CD4-positive, alpha-beta memory T cell (primary cell): ENCODE measurements around the gene KCNJ18. TPM values are rescaled to one million over a fixed set of nuclear protein-coding genes. Genes with fewer than 3 reads are reported as not detected.
"Not testable (repeated sequence)": the region's sequence is repeated elsewhere in the genome, so short reads cannot be mapped to it uniquely, and the experiment has no call there.

Experiments used
- CTCF ChIA-PET: fragments of 350-600 bp; sonication (Branson Sonifier 250); formaldehyde crosslinking; loops from one replicate; lab custom pipeline; 2021; ENCODE audit warnings: inconsistent platforms; ENCODE audit not compliant: partially characterized antibody; lab: Charles Lee
- POLR2A ChIA-PET: fragments of 350-600 bp; sonication (Branson Sonifier 250); formaldehyde crosslinking; loops from one replicate; lab custom pipeline; 2021; ENCODE audit not compliant: partially characterized antibody; lab: Charles Lee
- DNase-seq, 5 donors: peaks; one replicate each; pipeline versions ENCODE4 v3.0.0 to v3.0.0-alpha.2; 2020 to 2022; ENCODE audit warnings: mixed read lengths in 1 of 5
- H3K27ac ChIP-seq: one replicate; pipeline ENCODE4 v1.7.0; 2013; ENCODE audit warnings: low read depth, low read length
- H3K27me3 ChIP-seq: 2 replicates; pipeline ENCODE4 v1.7.0; 2013; ENCODE audit warnings: mild to moderate bottlenecking, low read length, moderate library complexity; ENCODE audit not compliant: insufficient read depth
- H3K36me3 ChIP-seq: 2 replicates; pipeline ENCODE4 v1.7.0; 2013; ENCODE audit warnings: mild to moderate bottlenecking, low read length, moderate library complexity; ENCODE audit not compliant: insufficient read depth
- H3K4me1 ChIP-seq: 2 replicates; pipeline ENCODE4 v1.7.0; 2013; ENCODE audit warnings: mild to moderate bottlenecking, low read length, moderate library complexity; ENCODE audit not compliant: insufficient read depth
- H3K4me3 ChIP-seq, 2 donors: one replicate each; pipeline ENCODE4 v1.7.0; 2013; ENCODE audit warnings: low read length in 2 of 2, mild to moderate bottlenecking in 1 of 2
- H3K9me3 ChIP-seq, 2 donors: one replicate each; pipeline ENCODE4 v1.7.0; 2013; ENCODE audit warnings: low read length in 2 of 2, control low read depth in 1 of 2; ENCODE audit not compliant: control insufficient read depth in 1 of 2
- H3K27ac Mint-ChIP-seq, 7 donors: one replicate each; pipeline ENCODE4 v1.8.0; 2020 to 2021; ENCODE audit warnings: mixed read lengths in 7 of 7, mild to moderate bottlenecking in 6 of 7, inconsistent platforms in 3 of 7, moderate library complexity in 3 of 7
- H3K27me3 Mint-ChIP-seq, 2 donors: one replicate each; pipeline ENCODE4 v1.8.0; 2020 to 2021; ENCODE audit warnings: mixed read lengths in 2 of 2
- H3K36me3 Mint-ChIP-seq, 2 donors: one replicate each; pipeline ENCODE4 v1.8.0; 2020 to 2021; ENCODE audit warnings: mixed read lengths in 2 of 2, inconsistent platforms in 1 of 2, mild to moderate bottlenecking in 1 of 2
- H3K4me1 Mint-ChIP-seq, 4 donors: one replicate each; pipeline ENCODE4 v1.8.0; 2020 to 2021; ENCODE audit warnings: mixed read lengths in 4 of 4, mild to moderate bottlenecking in 1 of 4
- H3K4me3 Mint-ChIP-seq, 8 donors: one replicate each; pipeline ENCODE4 v1.8.0; 2020 to 2021; ENCODE audit warnings: mixed read lengths in 8 of 8, mild to moderate bottlenecking in 7 of 8, moderate library complexity in 6 of 8, inconsistent platforms in 3 of 8
- H3K9me3 Mint-ChIP-seq, 8 donors: one replicate each; pipeline ENCODE4 v1.8.0; 2020 to 2021; ENCODE audit warnings: mixed read lengths in 8 of 8, mild to moderate bottlenecking in 5 of 8, inconsistent platforms in 3 of 8, moderate library complexity in 1 of 8
- intact Hi-C: fragments of 100-400 bp; cut with micrococcal nuclease; formaldehyde crosslinking; loops from one replicate; pipeline ENCODE4 v1.15.1; 2023
- polyA plus RNA-seq, 2 donors: library from polyadenylated mRNA; unstranded; fragments of 300-500 nt; fragmentation: Illumina TruSeq; gene quantifications; one replicate each; pipeline ENCODE4 v1.2.3, GENCODE V29; 2021
- total RNA-seq, 2 experiments: library from RNA; stranded (reverse); gene quantifications; one replicate each; pipeline ENCODE4 v1.2.3, GENCODE V29; 2021

The KCNJ18 gene
- total and polyA plus RNA-seq, 4 experiments from 2014 or later: not detected

DNA sequence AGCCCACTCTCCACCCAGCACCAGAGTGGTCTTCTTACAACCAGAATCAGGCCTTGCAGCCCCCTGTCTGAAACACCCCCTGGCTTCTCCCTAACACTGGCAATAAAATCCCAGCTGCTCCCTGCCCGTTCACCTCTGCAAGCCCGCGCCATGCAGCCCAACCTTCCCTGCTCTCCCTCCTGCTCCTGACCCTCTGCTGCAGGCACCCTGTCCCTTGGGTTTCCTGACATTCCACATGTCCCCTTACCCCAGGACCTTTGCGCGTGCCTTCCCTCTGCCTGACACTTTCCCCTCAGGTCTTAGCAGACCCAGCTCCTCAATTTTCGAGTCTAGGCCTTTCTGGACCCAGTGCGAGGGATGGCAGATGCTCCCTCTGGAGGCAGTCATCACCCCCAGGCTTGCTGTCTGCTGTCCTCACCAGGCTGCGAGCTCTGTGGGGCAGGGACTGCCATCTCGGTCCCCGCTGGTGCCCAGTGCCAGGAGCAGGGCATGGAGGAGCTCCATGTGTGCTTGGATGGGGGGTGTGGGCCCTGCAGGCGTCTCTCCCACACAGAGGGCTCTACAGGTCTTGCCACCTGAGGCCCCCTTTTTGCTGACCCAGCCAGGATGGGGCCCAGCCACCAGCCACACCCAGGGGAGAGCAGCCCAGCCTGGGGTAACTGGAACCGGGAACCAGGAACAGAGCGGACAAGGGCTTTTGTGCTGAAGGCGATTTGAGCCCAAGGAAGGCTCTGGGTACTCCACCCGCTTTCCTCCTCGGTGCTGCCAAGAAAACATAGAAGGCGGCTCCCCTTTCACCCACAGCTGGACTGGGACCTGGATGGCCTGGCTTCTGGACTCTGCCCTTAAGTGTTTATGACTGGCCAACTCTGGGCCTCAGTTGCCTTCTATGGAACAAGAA is 15.6 kb downstream of the KCNJ18 start:
- H3K27me3 Mint-ChIP-seq, CTCF ChIA-PET, DNase-seq, H3K27me3 ChIP-seq, H3K27ac ChIP-seq, H3K36me3 Mint-ChIP-seq, H3K4me1 Mint-ChIP-seq, H3K27ac Mint-ChIP-seq, H3K9me3 ChIP-seq, H3K4me3 ChIP-seq, H3K4me1 ChIP-seq, POLR2A ChIA-PET, intact Hi-C loops, H3K36me3 ChIP-seq: not testable (repeated sequence)
- H3K9me3 Mint-ChIP-seq: peaks cover 0 to 10% (median 0%) of the 10 kb centered on the region in 8 donors
- peak overlapping the region in 1 of 8 donors; percentile 24 for H3K4me3 Mint-ChIP-seq

GRCh38 chr17:21708612-21709535 is 16.6 kb downstream of the KCNJ18 start:
- H3K4me1 Mint-ChIP-seq, H3K36me3 ChIP-seq, H3K27ac Mint-ChIP-seq, H3K9me3 ChIP-seq, H3K4me1 ChIP-seq, H3K27me3 Mint-ChIP-seq, DNase-seq, H3K27me3 ChIP-seq, H3K27ac ChIP-seq, intact Hi-C loops, H3K36me3 Mint-ChIP-seq, CTCF ChIA-PET, H3K4me3 ChIP-seq, POLR2A ChIA-PET, H3K4me3 Mint-ChIP-seq: not testable (repeated sequence)
- peaks cover 0 to 10% (median 0%) of the 10 kb centered on the region in 8 donors for H3K9me3 Mint-ChIP-seq

GRCh38 chr17:21709994-21710393 is 17.7 kb downstream of the KCNJ18 start:
- CTCF ChIA-PET, POLR2A ChIA-PET, H3K27ac Mint-ChIP-seq, H3K36me3 Mint-ChIP-seq, H3K27me3 ChIP-seq, H3K9me3 ChIP-seq, H3K4me3 ChIP-seq, H3K9me3 Mint-ChIP-seq, H3K4me1 Mint-ChIP-seq, H3K27me3 Mint-ChIP-seq, H3K36me3 ChIP-seq, H3K27ac ChIP-seq, DNase-seq, H3K4me1 ChIP-seq, intact Hi-C loops, H3K4me3 Mint-ChIP-seq: not testable (repeated sequence)

DNA sequence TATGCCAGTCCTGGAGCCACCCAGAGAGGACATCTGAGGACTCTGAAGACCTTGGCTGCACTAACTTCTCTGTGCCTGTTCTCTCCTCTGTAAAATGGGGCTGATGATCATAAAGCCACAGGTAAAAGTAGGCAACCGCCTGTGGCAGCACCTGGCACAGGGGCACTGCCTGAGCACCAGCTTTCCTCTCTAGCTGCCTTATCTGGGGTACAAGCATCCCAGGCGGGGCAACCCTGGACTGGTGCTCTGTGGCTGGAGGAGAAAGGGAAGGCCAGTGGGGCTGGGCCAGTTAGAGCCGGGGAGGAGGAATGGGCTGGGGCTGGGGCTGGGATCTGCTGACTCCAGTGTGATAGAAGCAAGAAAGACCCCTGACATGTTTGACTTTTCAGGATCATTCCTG is 18.2 kb downstream of the KCNJ18 start:
- H3K36me3 Mint-ChIP-seq: not testable (repeated sequence)

DNA sequence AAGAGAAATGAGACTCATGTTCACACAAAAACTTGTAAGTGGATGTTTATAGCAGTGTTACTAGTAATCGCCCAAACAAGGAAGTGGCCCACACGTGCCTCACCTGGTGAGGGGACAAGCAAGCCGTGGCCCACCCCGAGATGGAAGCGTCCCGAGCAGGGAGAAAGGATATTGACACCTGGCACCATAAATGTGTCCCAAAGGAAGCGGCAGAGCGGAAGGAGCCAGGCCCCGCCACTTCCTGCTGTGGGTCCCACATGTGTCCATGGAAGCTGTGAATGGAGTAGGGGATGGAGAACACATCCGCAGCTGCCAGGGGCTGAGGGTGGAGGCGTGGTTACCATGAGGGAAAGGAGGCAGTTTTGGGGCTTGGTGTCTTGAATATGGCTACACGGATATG is 18.9 kb downstream of the KCNJ18 start:
- Mint-ChIP-seq H3K9me3 (peaks cover 0 to 3% (median 0%) of the 10 kb centered on the region in 8 donors), H3K36me3 (no peaks in the 10 kb centered on the region), H3K27me3 (no peaks in the 10 kb centered on the region), H3K27ac (no peak overlapping the region), H3K4me3 (no peak overlapping the region), H3K4me1 (no peaks in the 10 kb centered on the region)
- Histone ChIP-seq H3K27me3 (no peaks in the 10 kb centered on the region), H3K9me3 (no peaks in the 10 kb centered on the region), H3K36me3 (no peaks in the 10 kb centered on the region), H3K4me1 (no peaks in the 10 kb centered on the region), H3K27ac (no peak overlapping the region), H3K4me3 (no peak overlapping the region)
- ChIA-PET CTCF (no interaction called here), POLR2A (no interaction called here)
- intact Hi-C loops: no loop called here
- DNase-seq: no peak

More for the DNA sequence above, 18.2 kb downstream of the KCNJ18 start:
- H3K27ac ChIP-seq, intact Hi-C loops, H3K27ac Mint-ChIP-seq, H3K4me1 ChIP-seq, H3K27me3 Mint-ChIP-seq, CTCF ChIA-PET, H3K36me3 ChIP-seq, H3K9me3 ChIP-seq, POLR2A ChIA-PET, DNase-seq, H3K4me3 Mint-ChIP-seq, H3K4me1 Mint-ChIP-seq, H3K27me3 ChIP-seq, H3K4me3 ChIP-seq, H3K9me3 Mint-ChIP-seq: not testable (repeated sequence)

DNA sequence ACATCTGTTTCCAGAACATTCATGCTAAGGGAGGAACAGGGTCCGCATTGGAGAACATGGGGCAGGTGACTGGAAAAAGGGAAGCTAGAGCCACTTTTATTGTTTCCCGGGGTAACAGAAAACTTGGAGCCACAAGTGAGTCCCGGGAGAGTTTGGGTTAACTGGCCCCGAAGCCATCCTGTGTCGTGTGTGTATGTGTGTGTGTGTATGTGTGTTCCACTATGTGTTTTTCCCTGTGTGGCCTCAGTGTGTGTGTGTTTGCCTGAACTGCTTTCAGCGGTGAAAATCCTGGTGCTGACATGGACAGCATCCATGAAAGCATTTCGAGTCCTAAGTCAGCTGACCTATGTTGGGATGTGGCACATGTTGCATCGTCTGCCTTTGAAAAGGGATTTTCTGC is 20.7 kb downstream of the KCNJ18 start:
- H3K4me3 Mint-ChIP-seq, H3K27me3 ChIP-seq, intact Hi-C loops, H3K27ac ChIP-seq, H3K27ac Mint-ChIP-seq, H3K4me3 ChIP-seq, POLR2A ChIA-PET, H3K4me1 Mint-ChIP-seq, H3K4me1 ChIP-seq, H3K9me3 Mint-ChIP-seq, H3K27me3 Mint-ChIP-seq, H3K36me3 Mint-ChIP-seq, DNase-seq, H3K9me3 ChIP-seq, CTCF ChIA-PET, H3K36me3 ChIP-seq: not testable (repeated sequence)

DNA sequence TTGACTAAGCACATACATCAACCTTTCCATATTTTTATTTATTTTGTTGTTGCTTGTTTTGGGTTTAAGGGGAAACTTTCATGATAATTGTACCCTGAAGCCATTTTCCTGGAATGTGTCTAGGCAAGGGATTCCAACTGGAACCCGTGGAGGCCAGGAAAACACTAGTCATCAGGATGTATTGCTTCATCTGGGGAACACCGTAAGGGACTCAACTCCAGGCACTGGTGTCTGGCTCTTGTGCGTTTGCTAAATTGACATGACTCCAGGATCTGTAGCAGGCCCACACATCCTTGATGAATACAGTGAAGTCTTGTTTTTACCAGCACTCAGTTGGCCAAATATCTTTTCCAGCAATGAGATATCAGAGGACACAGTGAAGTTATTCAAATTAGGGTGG is 21.3 kb downstream of the KCNJ18 start:
- H3K4me1 Mint-ChIP-seq, H3K4me1 ChIP-seq, intact Hi-C loops, DNase-seq, H3K9me3 ChIP-seq, H3K36me3 ChIP-seq, H3K27ac Mint-ChIP-seq, H3K27me3 Mint-ChIP-seq, POLR2A ChIA-PET, H3K27ac ChIP-seq, CTCF ChIA-PET, H3K27me3 ChIP-seq, H3K4me3 ChIP-seq, H3K4me3 Mint-ChIP-seq, H3K9me3 Mint-ChIP-seq, H3K36me3 Mint-ChIP-seq: not testable (repeated sequence)
